Non-pigmented ciliary epithelial cell (primary cell): Measurements from ENCODE around the gene FAAH.
A peak's percentile ranks its signal among the peaks of the same experiment; 100 is the strongest.

Experiments
- DNase-seq: peaks from one replicate; pipeline ENCODE4 v3.0.0-alpha.2; 2010; ENCODE audit warnings: low read depth

FAAH gene

GRCh38 chr1:46422261-46422871 is 28.2 kb downstream of the FAAH start:
- DNase-seq: no peak

GRCh38 chr1:46423574-46424240 is 29.6 kb downstream of the FAAH start:
- no peak for DNase-seq

- DNase-seq: no peak
Observed at GRCh38 chr1:46424730-46425129, 30.6 kb downstream of the FAAH start.

- DNase-seq: no peak
Observed at GRCh38 chr1:46425726-46426125, 31.6 kb downstream of the FAAH start.

GRCh38 chr1:46427541-46427940 is 33.4 kb downstream of the FAAH start:
- DNase-seq: no peak

- no peak for DNase-seq
Observed at GRCh38 chr1:46429436-46429835, 35.3 kb downstream of the FAAH start.

- DNase-seq: no peak
Observed at GRCh38 chr1:46431695-46432094, 37.6 kb downstream of the FAAH start.

- no peak for DNase-seq
Observed at GRCh38 chr1:46432781-46433327, 38.7 kb downstream of the FAAH start.

GRCh38 chr1:46434358-46434757 is 40.2 kb downstream of the FAAH start:
- DNase-seq: no peak

- no peak for DNase-seq
Observed at GRCh38 chr1:46436844-46437243, 42.7 kb downstream of the FAAH start.

- DNase-seq: no peak
Observed at GRCh38 chr1:46437723-46438122, 43.6 kb downstream of the FAAH start.

GRCh38 chr1:46438346-46438745 is 44.2 kb downstream of the FAAH start:
- no peak for DNase-seq

GRCh38 chr1:46440478-46440877 is 46.4 kb downstream of the FAAH start:
- no peak for DNase-seq

- DNase-seq: peak; percentile 32
Observed at GRCh38 chr1:46442317-46443161, 48.4 kb downstream of the FAAH start.

- no peak for DNase-seq
Observed at GRCh38 chr1:46444466-46444865, 50.3 kb downstream of the FAAH start.

GRCh38 chr1:46445773-46446256 is 51.7 kb downstream of the FAAH start:
- no peak for DNase-seq

- peak; percentile 13 for DNase-seq
Observed at GRCh38 chr1:46446646-46447498, 52.8 kb downstream of the FAAH start.

GRCh38 chr1:46447499-46448108 is 53.5 kb downstream of the FAAH start:
- DNase-seq: no peak

GRCh38 chr1:46448109-46448911 is 54.2 kb downstream of the FAAH start:
- no peak for DNase-seq
